Natural killer cell (primary cell): ENCODE data around the gene RXRG. TPM values are rescaled to one million over a fixed set of nuclear protein-coding genes. Genes with fewer than 3 reads are reported as not detected.

Experiments used
- ATAC-seq, 3 donors: fragments of 150-1000 bp in 2 of 3; fragments of 200-7000 bp in 1 of 3; cut with Tn5 transposase; 1 replicate in 1 of 3; 2 replicates in 2 of 3; pipeline ENCODE4 v1.10.0; 2021; ENCODE audit warnings: mild to moderate bottlenecking in 2 of 3, moderate library complexity in 2 of 3
- DNase-seq, 2 donors: peaks; one replicate each; pipeline versions ENCODE4 v3.0.0 to v3.0.0-alpha.2; 2013 to 2021; ENCODE audit warnings: mixed read lengths in 1 of 2
- H3K27ac ChIP-seq: one replicate; pipeline ENCODE4 v1.5.1; 2013; ENCODE audit warnings: mild to moderate bottlenecking, low read length
- H3K27me3 ChIP-seq: one replicate; pipeline ENCODE4 v1.6.1; 2013; ENCODE audit warnings: low read length; ENCODE audit not compliant: control insufficient read depth, insufficient read depth
- H3K36me3 ChIP-seq: one replicate; pipeline ENCODE4 v1.6.1; 2013; ENCODE audit warnings: low read length; ENCODE audit not compliant: control insufficient read depth, insufficient read depth
- H3K4me1 ChIP-seq: one replicate; pipeline ENCODE4 v1.6.1; 2013; ENCODE audit warnings: low read length; ENCODE audit not compliant: control insufficient read depth, insufficient read depth
- H3K4me3 ChIP-seq: one replicate; pipeline ENCODE4 v1.5.1; 2013; ENCODE audit warnings: low read length
- H3K9me3 ChIP-seq: one replicate; pipeline ENCODE4 v1.6.1; 2013; ENCODE audit warnings: low read length; ENCODE audit not compliant: control insufficient read depth, insufficient read depth
- H3K27ac Mint-ChIP-seq, 2 donors: one replicate each; pipeline ENCODE4 v1.8.0; 2022; ENCODE audit warnings: mild to moderate bottlenecking in 2 of 2, mixed read lengths in 2 of 2, moderate library complexity in 1 of 2
- H3K27me3 Mint-ChIP-seq, 2 donors: one replicate each; pipeline ENCODE4 v1.8.0; 2022; ENCODE audit warnings: low read depth in 2 of 2, mixed read lengths in 2 of 2
- H3K36me3 Mint-ChIP-seq: one replicate; pipeline ENCODE4 v1.8.0; 2022; ENCODE audit warnings: mixed read lengths
- H3K4me1 Mint-ChIP-seq, 2 donors: one replicate each; pipeline ENCODE4 v1.8.0; 2022; ENCODE audit warnings: mixed read lengths in 2 of 2
- H3K4me3 Mint-ChIP-seq: one replicate; pipeline ENCODE4 v1.8.0; 2022; ENCODE audit warnings: mild to moderate bottlenecking, moderate library complexity, mixed read lengths
- H3K9me3 Mint-ChIP-seq, 2 donors: one replicate each; pipeline ENCODE4 v1.8.0; 2022; ENCODE audit warnings: mixed read lengths in 2 of 2
- CTCF ChIP-seq: fragments of 200-600 bp; IDR thresholded peaks from one replicate; pipeline ENCODE4 v1.8.0; 2022; ENCODE audit warnings: antibody characterized with exemption
- WGBS: methylation state at CpG from one replicate; pipeline ENCODE4 v1.1.7; 2013; ENCODE audit warnings: missing lambda C conversion rate; ENCODE audit not compliant: insufficient coverage; 5-methylcytosine and 5-hydroxymethylcytosine counted together
- intact Hi-C: fragments of 100-400 bp; cut with micrococcal nuclease; formaldehyde crosslinking; loops from one replicate; pipeline ENCODE4 v1.14.2; 2022
- total RNA-seq, 4 donors: library from RNA; stranded (reverse); fragments of 120-200 nt in 1 of 4; gene quantifications; one replicate each; pipeline versions ENCODE4 v1.2.3 to v1.2.4, GENCODE V29; 2013 to 2022

RXRG gene
- total RNA-seq, 3 donors from 2014 or later (not counting 1 experiment from before 2014, with no cell fraction given) = not detected

- 82% methylated on average over 2 of the region's 2 CpGs for WGBS
- H3K4me3 Mint-ChIP-seq = no peak overlapping the region
- H3K4me1 Mint-ChIP-seq = no peaks in the 10 kb centered on the region
- no peak overlapping the region for H3K27ac Mint-ChIP-seq
- Histone ChIP-seq H3K9me3 (no peaks in the 10 kb centered on the region), H3K36me3 (no peaks in the 10 kb centered on the region), H3K27ac (no peak overlapping the region), H3K4me1 (no peaks in the 10 kb centered on the region), H3K4me3 (no peak overlapping the region), H3K27me3 (peaks cover 16% of the 10 kb centered on the region)
- intact Hi-C loops = no loop called here
- no peak for TF ChIP-seq CTCF
- no peak for ATAC-seq
- H3K36me3 Mint-ChIP-seq = peaks cover 4% of the 10 kb centered on the region
- peaks cover 32 to 41% of the 10 kb centered on the region in 2 donors for H3K27me3 Mint-ChIP-seq
- no peaks in the 10 kb centered on the region for H3K9me3 Mint-ChIP-seq
- DNase-seq = no peak
Observed at GRCh38 chr1:165451691-165452090, 6.8 kb upstream of the RXRG start.

DNA sequence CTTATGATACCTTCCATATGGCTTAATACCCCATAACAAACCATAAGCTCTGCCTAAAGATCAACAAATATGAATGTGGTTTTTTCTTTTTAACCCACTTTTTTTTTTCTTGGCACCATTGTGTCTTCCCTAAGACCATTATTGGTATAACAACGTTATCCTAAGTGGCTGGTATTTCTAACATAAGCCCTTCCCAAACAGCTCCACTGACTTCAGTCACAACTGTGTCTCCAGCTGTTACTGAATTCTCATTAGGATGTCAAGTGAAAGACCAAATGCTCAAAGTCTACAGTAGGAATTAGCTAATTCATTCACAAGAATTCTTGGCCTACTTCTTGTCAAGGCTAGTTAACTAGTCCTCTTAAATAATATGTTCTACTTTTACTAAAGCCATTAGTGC lies 4.2 kb upstream of the RXRG start:
- Mint-ChIP-seq H3K4me1 (no peaks in the 10 kb centered on the region), H3K4me3 (no peak overlapping the region), H3K36me3 (peaks cover 4% of the 10 kb centered on the region), H3K27me3 (peaks cover 23 to 24% of the 10 kb centered on the region in 2 donors), H3K27ac (no peak overlapping the region), H3K9me3 (no peaks in the 10 kb centered on the region)
- Histone ChIP-seq H3K4me1 (peaks cover 7% of the 10 kb centered on the region), H3K36me3 (no peaks in the 10 kb centered on the region), H3K27ac (no peak overlapping the region), H3K4me3 (no peak overlapping the region), H3K27me3 (peaks cover 37% of the 10 kb centered on the region), H3K9me3 (no peaks in the 10 kb centered on the region)
- TF ChIP-seq CTCF = no peak
- WGBS = 40% methylated on average over 1 of the region's 1 CpG
- ATAC-seq (no peak), DNase-seq (no peak)
- intact Hi-C loops = no loop called here

DNA sequence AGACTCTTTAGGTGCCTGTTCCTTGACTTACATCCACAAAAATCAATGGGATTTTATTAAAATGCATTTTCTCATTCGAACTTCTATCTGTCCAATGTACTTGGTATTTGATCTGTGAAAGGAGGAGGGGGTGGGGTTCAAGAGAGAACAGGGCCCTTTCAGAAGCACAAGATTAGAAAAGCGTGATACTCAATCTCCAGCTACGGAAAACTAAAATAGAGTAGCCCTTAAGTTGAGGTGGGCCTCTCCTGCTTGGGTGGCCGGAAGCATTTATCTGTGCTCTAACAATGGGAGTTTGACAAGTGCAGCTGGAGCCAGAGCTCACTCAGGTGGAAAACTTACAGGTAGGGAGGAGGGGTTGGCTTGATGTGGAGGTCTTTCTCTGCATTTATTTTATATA lies 462 bp upstream of the RXRG start:
- no peak for TF ChIP-seq CTCF
- ATAC-seq = no peak
- Mint-ChIP-seq H3K27me3 (peaks cover 37 to 44% of the 10 kb centered on the region in 2 donors), H3K4me3 (no peak overlapping the region), H3K4me1 (no peaks in the 10 kb centered on the region), H3K9me3 (no peaks in the 10 kb centered on the region), H3K27ac (no peak overlapping the region), H3K36me3 (peaks cover 4% of the 10 kb centered on the region)
- Histone ChIP-seq H3K36me3 (no peaks in the 10 kb centered on the region), H3K9me3 (no peaks in the 10 kb centered on the region), H3K4me1 (peaks cover 7% of the 10 kb centered on the region), H3K4me3 (no peak overlapping the region), H3K27ac (no peak overlapping the region), H3K27me3 (peaks cover 35% of the 10 kb centered on the region)
- no peak for DNase-seq
- intact Hi-C loops = no loop called here
- 60% methylated on average over 3 of the region's 4 CpGs for WGBS

DNA sequence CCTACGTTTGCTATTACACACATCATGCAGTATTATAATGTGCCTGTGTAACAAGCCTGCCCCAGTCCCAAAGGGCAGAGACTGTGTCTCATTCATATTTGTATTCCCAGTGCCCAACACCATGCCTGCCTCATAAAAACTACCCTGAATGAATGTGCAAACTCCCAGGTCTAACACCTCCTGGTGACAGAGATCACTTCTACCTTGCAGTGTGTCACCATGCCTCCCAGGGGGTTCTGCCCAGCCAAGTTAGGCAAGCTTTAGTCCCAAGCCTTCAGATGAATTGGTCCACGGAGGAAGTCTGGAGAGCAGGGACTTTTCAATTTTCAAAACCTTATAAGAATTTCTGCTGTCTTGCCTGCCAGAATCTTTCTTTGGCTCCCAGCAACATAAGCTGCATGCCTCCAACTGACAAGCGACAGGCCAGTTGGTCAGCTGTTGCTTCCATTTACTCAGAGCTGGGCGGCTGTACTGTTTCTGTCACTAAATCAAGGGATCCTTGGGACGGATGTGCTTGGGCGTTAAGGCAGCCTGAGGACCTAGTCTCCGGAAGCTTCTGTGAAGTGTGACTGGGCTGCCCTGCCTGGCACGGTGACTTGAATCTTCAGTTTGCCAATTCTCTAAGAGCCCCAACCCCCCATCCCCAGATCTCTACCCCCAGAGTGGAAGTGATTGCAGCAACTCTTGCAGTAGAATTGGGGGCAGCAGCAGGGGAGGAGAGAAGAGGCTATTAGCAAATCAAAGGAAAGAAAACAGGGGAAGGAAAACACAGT lies 1.2 kb downstream of the RXRG start:
- no peak overlapping the region for H3K4me3 Mint-ChIP-seq
- Histone ChIP-seq H3K4me3 (no peak overlapping the region), H3K27ac (no peak overlapping the region), H3K27me3 (peaks cover 33% of the 10 kb centered on the region), H3K9me3 (no peaks in the 10 kb centered on the region), H3K4me1 (peaks cover 7% of the 10 kb centered on the region), H3K36me3 (no peaks in the 10 kb centered on the region)
- intact Hi-C loops = no loop called here
- DNase-seq (peak in 1 of 2 donors; percentile 23), ATAC-seq (peak in 1 of 3 donors; percentile 53)
- no peak overlapping the region for H3K27ac Mint-ChIP-seq
- TF ChIP-seq CTCF = no peak
- peaks cover 4% of the 10 kb centered on the region for H3K36me3 Mint-ChIP-seq
- H3K4me1 Mint-ChIP-seq = no peaks in the 10 kb centered on the region
- H3K27me3 Mint-ChIP-seq = peaks cover 32 to 38% of the 10 kb centered on the region in 2 donors
- no peaks in the 10 kb centered on the region for H3K9me3 Mint-ChIP-seq
- WGBS = 12% methylated on average over 8 of the region's 8 CpGs
